GM21515 (cell line): ENCODE results near the gene ZNF668.
"Not testable (repeated sequence)": the region's sequence is repeated elsewhere in the genome, so short reads cannot be mapped to it uniquely, and the experiment has no call there.

Source experiments
- ATAC-seq: cut with Tn5 transposase; IDR thresholded peaks from one replicate; pipeline ENCODE4 v1.9.1; 2021; ENCODE audit not compliant: unreplicated experiment

Gene ZNF668

GRCh38 chr16:31100876-31101641 is 27.0 kb upstream of the ZNF668 start:
- not testable (repeated sequence) for ATAC-seq

- ATAC-seq = no peak
These were observed 26.0 kb upstream of the ZNF668 start for GRCh38 chr16:31099860-31100638.

GRCh38 chr16:31094424-31095120 is 20.5 kb upstream of the ZNF668 start, which contains the start of gene VKORC1:
Gene VKORC1, minus strand, starts transcription at chr16:31094797. Its CDS starts 68 bp downstream, at chr16:31094729.
- peak; percentile 73 for ATAC-seq

DNA sequence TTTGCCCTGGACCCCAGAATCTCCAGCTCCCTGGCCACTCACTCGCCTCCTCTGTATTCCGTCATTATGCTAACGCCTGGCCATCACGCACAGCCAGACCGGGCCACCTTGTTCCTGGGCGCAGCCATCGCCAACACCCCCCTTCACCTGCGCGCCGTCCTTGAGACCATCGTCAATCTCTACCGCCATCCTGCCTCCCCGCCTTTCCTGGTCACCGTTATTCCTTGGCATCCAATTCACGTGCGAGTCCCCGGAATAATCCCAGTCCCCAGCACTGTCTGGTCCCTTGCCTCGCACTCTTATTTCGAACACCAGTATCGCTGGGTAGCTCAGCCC is 20.0 kb upstream of the ZNF668 start:
- ATAC-seq = no peak

DNA sequence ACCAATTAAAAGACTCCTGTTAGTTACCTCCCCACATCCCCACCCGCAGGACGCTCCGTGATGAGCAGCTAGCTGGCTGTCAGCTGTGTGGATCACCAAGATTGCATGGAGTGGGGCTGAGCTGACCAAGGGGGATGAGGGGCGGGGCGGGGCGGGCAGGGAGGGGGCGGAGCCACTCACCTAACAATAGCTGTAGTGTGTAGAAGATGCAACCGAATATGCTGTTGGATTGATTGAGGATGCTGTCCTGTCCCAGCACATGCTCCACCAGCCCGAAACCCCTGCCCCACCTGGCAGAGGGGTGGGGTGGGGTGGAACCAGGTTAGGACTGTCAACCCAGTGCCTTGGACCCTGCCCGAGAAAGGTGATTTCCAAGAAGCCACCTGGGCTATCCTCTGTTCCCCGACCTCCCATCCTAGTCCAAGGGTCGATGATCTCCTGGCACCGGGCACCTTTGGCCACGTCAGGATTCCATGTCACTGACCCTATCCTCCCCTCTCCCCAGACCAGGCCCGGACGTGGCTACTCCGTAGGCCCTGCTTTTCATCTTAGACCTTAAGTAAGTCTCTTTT is 19.2 kb upstream of the ZNF668 start:
- ATAC-seq = no peak

- ATAC-seq = no peak
These were observed 18.3 kb upstream of the ZNF668 start for GRCh38 chr16:31092330-31092729.

GRCh38 chr16:31090540-31090939 is 16.5 kb upstream of the ZNF668 start:
- ATAC-seq = no peak

DNA sequence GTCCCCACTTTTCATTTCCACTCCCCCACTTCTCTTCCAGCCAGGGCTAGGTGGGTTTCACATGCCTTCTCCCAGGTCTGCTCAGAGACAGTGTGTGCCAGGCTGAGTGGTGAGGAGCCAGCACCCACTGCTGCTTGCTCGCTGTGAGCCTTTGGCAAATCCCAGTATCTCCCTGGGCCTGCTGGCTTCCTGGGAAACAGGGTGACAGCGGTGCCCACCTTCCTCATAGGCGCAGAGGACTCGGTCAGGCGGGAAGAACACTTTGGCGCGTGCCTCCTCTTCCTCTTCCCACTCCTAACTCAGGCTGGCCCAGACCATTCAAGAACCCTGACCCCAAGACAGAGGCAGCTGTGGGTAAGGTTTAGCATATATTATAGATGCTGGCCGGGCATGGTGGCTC is 15.2 kb upstream of the ZNF668 start:
- ATAC-seq = no peak

DNA sequence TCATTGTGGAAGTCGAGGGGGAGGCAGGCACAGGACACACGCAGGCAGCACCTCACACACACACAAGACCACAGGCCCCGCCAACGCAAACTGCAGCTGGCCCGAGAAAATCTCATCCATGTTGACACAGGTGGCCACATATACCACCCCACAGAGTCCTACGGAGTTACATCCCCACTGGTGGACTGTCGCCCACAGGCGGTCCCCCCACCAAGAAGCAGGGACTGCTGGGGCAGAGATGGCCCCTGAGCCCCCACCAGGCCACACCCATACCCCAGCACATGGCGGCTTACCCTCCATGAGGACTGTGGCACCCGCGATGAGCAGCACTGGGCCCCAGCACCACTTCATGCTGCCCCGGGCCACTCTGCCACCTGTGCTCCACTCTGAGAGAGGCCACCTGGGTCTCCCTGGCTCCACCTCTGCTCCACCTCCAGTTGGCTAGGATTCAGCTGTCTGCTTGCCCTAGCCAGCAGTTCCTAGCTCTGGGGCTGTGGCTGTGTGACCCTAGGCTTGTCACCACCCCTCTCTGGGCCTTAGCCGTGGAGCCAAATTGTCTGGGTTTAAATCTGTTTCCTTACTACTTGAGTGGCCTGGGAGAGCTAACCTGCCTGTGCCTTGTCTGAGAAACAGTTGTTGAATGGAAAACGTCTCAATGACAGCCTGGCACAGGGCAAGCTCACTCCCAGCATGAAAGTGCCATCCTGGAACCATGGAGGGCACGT is 14.6 kb upstream of the ZNF668 start, which contains the start of gene PRSS53:
Gene PRSS53, minus strand, starts transcription at position 485 of the 725 bp plus-strand sequence. Its CDS starts 134 bp downstream, at position 351.
- no peak for ATAC-seq

DNA sequence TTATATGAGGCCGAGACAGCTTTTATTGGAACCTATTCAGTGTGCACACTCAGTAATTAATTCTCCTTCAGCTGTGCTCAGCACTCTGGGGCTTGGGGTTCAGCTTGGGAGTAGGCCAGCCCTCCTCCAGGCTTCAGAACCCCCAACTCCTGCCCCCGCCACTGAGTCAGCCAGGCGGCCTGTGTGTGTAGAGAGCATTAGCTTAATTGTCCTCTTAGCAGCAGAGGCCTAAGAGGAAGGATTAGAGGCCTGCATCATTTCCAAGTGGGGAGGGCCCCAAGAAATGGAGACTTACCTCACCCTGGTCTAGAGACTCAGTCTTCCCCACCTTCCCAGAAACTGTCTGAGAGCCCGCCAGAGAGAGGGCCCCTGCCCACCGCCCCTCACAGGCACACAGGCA is 13.9 kb upstream of the ZNF668 start:
- no peak for ATAC-seq

GRCh38 chr16:31087481-31087880 is 13.4 kb upstream of the ZNF668 start:
- ATAC-seq = no peak

DNA sequence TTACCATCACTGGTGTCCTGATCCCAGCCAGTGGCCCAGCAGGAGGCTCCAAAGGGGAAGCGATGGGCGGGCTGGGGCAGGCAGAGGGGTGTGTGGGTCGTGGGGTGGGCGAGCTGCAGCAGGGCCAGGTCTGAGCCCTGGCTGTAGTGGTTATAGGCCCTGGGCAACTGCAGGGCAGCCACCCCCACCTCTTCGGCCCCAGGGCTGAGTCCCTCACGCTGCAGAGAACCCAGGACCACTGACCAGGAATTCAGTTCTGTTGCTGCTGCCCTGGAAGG is 12.5 kb upstream of the ZNF668 start:
- ATAC-seq = no peak

- ATAC-seq = no peak
These were observed 12.0 kb upstream of the ZNF668 start for GRCh38 chr16:31085873-31086628.

DNA sequence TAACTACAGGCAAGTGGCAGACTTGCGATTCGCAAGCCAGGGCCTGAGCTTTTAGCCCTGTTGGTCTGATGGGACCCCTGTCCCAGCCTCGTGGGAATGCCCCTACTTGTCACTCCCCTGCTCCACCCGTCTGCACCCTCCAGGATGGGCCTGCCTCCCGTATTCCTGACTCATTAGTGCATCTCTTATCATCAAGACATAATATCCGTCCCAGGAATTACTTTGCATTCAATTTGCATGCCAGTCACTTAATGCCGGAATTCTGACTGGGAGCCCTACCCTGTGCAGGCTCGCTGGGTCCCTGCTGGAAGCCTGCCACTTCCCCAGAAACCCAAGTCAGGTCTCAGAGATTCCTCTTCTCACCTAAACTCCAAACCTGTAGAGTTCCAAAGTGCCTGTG is 11.4 kb upstream of the ZNF668 start:
- ATAC-seq = no peak

DNA sequence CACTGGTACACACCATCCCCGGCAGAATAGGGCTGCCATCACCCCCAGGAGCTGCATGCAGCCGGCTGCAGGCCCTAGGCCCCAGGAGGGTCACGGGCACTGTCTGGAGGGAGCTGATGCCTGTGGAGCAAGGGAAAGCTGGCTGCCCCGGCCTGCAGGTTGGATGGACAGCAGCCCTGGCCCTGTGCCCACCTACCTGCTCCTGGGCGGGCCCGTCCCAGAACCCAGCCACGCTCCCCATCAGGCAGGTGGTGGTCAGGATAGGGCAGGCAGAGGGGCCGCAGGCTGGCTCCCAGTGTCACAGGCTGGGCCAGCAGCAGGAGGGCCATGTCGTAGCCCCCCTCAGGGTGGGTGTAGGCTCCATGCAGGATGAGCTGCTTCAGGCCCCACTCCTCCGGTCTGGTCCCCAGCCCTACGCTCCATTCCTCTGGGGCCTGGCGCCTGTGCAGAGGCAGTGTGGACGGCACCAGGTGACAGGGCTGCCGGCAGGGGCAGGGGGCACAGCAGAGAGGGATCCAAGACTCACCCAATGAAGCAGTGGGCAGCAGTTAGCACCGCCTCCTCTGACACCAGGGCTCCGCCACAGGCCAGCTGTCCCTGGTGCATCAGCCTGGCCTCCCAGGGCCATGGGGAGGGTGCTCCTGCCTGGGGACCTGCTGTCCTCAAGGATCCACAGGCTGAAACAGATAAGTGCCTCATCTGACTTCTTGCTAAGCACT is 10.7 kb upstream of the ZNF668 start:
- ATAC-seq = no peak

GRCh38 chr16:31083981-31084380 is 9.9 kb upstream of the ZNF668 start:
- ATAC-seq = no peak

- no peak for ATAC-seq
These were observed 9.5 kb upstream of the ZNF668 start for GRCh38 chr16:31083556-31083955.

DNA sequence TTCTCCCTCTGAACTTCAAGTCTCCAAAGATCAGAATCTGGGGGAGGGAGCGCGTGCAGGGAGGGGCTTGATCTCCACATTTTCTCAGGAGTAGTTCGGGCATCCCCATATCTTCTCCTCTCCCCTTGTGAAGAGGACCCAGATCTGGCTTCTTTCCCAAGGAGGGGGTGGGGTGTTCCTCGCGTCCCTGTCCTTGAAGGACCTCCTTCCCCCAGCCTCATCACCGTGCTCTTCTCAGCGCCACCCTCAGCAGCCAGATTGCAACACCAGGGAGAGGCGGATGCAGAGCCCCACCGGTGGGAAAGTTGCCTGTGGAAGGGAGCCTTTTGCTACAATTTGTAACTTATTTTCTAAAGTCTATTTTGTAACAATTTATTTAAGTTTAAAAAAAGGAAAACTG is 9.0 kb upstream of the ZNF668 start:
- no peak for ATAC-seq

DNA sequence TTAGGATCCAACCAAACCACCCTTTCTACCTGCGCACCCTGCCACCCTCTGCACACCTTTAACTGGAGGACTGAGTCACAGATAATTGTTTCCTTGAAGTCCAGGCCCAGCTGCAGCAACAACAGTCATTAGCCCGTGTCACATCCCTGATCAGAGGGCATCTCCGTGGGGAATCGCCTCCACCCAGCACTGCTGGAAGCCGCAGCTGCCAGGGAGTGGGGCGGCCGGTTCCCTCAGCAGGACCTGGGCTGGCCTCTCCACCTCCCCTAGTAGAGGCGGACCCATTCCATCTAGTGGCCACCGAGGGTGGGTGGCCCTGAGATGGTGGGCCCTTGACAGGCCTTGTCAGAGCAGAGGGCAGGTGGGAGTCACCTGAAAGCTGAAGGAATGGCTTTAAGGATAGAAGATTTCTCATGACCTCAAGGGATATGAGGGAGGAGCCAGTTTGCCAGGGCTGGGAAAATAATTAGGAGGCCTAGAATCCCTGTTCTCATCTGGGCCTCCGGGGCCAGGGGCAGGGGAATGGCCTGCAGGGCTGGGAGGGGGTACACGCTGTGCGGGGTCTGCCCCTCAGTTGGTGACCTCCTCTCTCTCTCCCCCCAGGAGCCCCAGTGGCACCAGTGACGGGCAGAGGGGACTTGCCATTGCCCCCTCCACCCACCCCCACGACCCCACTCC is 8.5 kb upstream of the ZNF668 start:
- ATAC-seq = no peak
